SU-DHL-6 (cell line): ENCODE measurements around the gene ITGA7.

ENCODE experiments used
- CTCF ChIP-seq: fragments of 200-600 bp; sonication (generic); IDR thresholded peaks from one replicate; pipeline ENCODE4 v1.5.1; 2017; ENCODE audit warnings: antibody characterized with exemption, mild to moderate bottlenecking, low read length, moderate library complexity; ENCODE audit not compliant: insufficient read depth, poor library complexity, severe bottlenecking
- EZH2phosphoT487 ChIP-seq: fragments of 200-600 bp; sonication (generic), shearing (Covaris generic); conservative IDR thresholded peaks from 2 replicates; pipeline ENCODE4 v1.6.1; 2018; ENCODE audit warnings: mild to moderate bottlenecking, antibody characterized with exemption, low read length, moderate library complexity, mixed read lengths

GRCh38 chr12:55732288-55732687, 24.6 kb upstream of the ITGA7 start:
- TF ChIP-seq CTCF (no peak), EZH2phosphoT487 (no peak)
